ENCODE data around the gene BMPR1A.
"Not testable (repeated sequence)": the region's sequence is repeated elsewhere in the genome, so short reads cannot be mapped to it uniquely, and the experiment has no call there.

Gene BMPR1A

GRCh38 chr10:86936661-86937501 is 180.5 kb downstream of the BMPR1A start:
- Histone ChIP-seq H3K4me2 (no peak overlapping the region), H4K20me1 (no peaks in the 10 kb centered on the region), H3K27me3 (no peaks in the 10 kb centered on the region), H3K36me3 (no peaks in the 10 kb centered on the region), H3K27ac (no peak overlapping the region), H3K9ac (no peak overlapping the region), H3K4me1 (0 out of 20 replicates have a peak, but pooled peaks cover 0 to 3% (median 0%) of the 10 kb centered on the region in 10 experiments), H3K9me3 (replicated peaks in 1 of 11) (0 out of 22 replicates have a peak, but pooled peaks cover 0 to 9% (median 0%) of the 10 kb centered on the region in 11 experiments), H3K4me3 (no peak overlapping the region)
- TF ChIP-seq Cebpa-rat (IDR thresholded peaks at IDR 0.05), result no peak

DNA sequence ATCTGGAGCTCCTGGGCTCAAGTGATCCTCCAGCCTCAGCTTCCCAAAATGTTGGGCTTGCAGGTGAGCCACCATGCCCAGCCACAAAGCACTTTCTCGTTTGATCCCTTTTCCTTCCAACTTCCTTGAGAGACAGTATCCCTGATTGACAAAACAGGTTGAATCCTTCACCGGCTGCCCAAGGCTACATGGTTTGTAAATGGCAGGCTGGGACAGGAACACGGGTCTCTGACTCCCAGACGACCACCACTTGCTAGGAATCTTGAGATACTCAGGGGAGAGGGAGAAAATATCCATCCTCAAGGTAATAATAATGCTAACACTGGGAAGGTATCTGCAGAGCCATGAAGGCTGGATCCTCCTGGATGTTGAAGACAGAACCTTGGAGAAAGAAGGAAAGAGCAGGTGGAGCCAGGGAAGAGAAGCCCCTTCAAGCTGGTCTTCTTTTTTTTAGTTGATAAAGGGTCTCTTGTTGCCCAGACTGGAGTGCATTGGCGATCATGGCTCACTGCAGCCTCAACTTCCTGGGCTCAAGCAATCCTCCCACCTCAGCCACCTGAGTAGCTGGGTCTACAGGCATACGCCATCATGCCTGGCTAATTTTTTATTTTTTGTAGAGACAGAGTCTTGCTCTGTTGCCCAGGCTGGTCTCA is 181.2 kb downstream of the BMPR1A start:
- H3K27ac ChIP-seq, result no peak overlapping the region
- no peak overlapping the region for H3K4me2 ChIP-seq
- no peaks in the 10 kb centered on the region for H3K27me3 ChIP-seq
- 0 out of 20 replicates have a peak, but pooled peaks cover 0 to 3% (median 0%) of the 10 kb centered on the region in 10 experiments for H3K4me1 ChIP-seq
- H3K9ac ChIP-seq, result no peak overlapping the region
- no peak overlapping the region for H3K4me3 ChIP-seq
- peaks cover 0 to 9% (median 0%) of the 10 kb centered on the region in 11 experiments; a peak in 1 of 22 replicates for H3K9me3 ChIP-seq (replicated peaks in 1 of 11)
- H4K20me1 ChIP-seq, result no peaks in the 10 kb centered on the region
- no peaks in the 10 kb centered on the region for H3K36me3 ChIP-seq
- no peak for TF ChIP-seq Cebpa-rat (IDR thresholded peaks at IDR 0.05)

DNA sequence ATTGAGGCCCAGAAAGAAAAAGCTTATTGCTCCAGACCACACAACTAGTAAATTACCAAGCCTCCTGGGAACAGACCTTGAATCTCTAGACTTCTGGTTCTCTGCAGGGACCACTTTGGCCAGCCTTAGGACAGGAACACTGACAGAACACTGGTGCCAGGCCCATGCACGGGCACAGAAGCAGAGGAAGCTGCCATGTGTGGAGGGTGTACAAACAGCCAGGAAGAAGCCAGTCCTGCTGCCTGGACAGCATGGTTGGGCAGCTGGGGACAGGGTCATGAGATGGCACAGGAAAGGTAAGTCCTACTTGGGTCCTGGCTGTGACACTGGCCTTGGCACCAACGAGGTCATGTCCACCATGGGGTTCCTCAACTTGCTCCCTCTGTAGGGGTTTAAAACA is 181.8 kb downstream of the BMPR1A start:
- no peak for TF ChIP-seq Cebpa-rat (IDR thresholded peaks at IDR 0.05)
- H3K4me1 ChIP-seq, result 0 out of 20 replicates have a peak, but pooled peaks cover 0 to 3% (median 0%) of the 10 kb centered on the region in 10 experiments
- no peak overlapping the region for H3K9ac ChIP-seq
- H3K27me3 ChIP-seq, result no peaks in the 10 kb centered on the region
- H3K36me3 ChIP-seq, result no peaks in the 10 kb centered on the region
- peaks cover 0 to 9% (median 0%) of the 10 kb centered on the region in 11 experiments; a peak in 1 of 22 replicates for H3K9me3 ChIP-seq (replicated peaks in 1 of 11)
- H4K20me1 ChIP-seq, result no peaks in the 10 kb centered on the region
- no peak overlapping the region for H3K27ac ChIP-seq
- no peak overlapping the region for H3K4me3 ChIP-seq
- no peak overlapping the region for H3K4me2 ChIP-seq

- not testable (repeated sequence) for H3K27me3 ChIP-seq; H3K9ac ChIP-seq; H3K4me1 ChIP-seq; H3K36me3 ChIP-seq; H3K4me2 ChIP-seq; H3K9me3 ChIP-seq (replicated peaks in 1 of 11); H4K20me1 ChIP-seq; H3K27ac ChIP-seq; H3K4me3 ChIP-seq
Observed at GRCh38 chr10:86940076-86940475, 183.7 kb downstream of the BMPR1A start.

DNA sequence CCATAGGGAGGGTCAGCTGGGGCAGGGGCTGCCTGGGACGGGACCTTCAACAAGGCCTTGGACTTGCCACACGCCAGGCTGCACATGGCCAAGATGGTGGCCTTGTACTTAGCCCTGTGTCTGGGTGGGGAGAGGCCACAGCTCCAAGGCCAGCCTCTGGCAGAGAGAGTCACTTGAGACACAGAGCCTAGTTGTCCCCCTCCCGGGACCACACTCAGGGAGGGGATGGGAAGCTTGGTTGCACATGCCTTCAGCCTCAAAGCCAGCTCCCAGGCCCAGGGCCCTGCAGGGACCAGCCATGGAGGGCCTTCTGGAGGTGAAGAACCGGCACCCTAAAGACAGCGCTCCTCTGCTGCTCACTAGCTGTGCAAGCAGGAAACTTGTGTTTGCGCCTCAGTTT is 184.3 kb downstream of the BMPR1A start:
- H3K27ac ChIP-seq, result no peak overlapping the region
- no peak overlapping the region for H3K9ac ChIP-seq

GRCh38 chr10:86941426-86941825 is 185.0 kb downstream of the BMPR1A start:
- Histone ChIP-seq H4K20me1 (no peaks in the 10 kb centered on the region), H3K4me1 (0 out of 20 replicates have a peak, but pooled peaks cover 0 to under 1% (median 0%) of the 10 kb centered on the region in 10 experiments), H3K9me3 (replicated peaks in 1 of 11) (peaks cover 0 to 6% (median 0%) of the 10 kb centered on the region in 11 experiments; a peak in 1 of 22 replicates), H3K4me2 (no peak overlapping the region), H3K4me3 (no peak overlapping the region), H3K27ac (no peak overlapping the region), H3K36me3 (no peaks in the 10 kb centered on the region), H3K9ac (no peak overlapping the region), H3K27me3 (no peaks in the 10 kb centered on the region)
- no peak for TF ChIP-seq Cebpa-rat (IDR thresholded peaks at IDR 0.05)

More for the DNA sequence above, 184.3 kb downstream of the BMPR1A start:
- no peak for TF ChIP-seq Cebpa-rat (IDR thresholded peaks at IDR 0.05)
- no peak overlapping the region for H3K4me3 ChIP-seq
- peaks cover 0 to 6% (median 0%) of the 10 kb centered on the region in 11 experiments; a peak in 1 of 22 replicates for H3K9me3 ChIP-seq (replicated peaks in 1 of 11)
- H3K4me2 ChIP-seq, result no peak overlapping the region
- no peaks in the 10 kb centered on the region for H3K27me3 ChIP-seq
- 0 out of 20 replicates have a peak, but pooled peaks cover 0 to 3% (median 0%) of the 10 kb centered on the region in 10 experiments for H3K4me1 ChIP-seq
- no peaks in the 10 kb centered on the region for H4K20me1 ChIP-seq
- H3K36me3 ChIP-seq, result no peaks in the 10 kb centered on the region

DNA sequence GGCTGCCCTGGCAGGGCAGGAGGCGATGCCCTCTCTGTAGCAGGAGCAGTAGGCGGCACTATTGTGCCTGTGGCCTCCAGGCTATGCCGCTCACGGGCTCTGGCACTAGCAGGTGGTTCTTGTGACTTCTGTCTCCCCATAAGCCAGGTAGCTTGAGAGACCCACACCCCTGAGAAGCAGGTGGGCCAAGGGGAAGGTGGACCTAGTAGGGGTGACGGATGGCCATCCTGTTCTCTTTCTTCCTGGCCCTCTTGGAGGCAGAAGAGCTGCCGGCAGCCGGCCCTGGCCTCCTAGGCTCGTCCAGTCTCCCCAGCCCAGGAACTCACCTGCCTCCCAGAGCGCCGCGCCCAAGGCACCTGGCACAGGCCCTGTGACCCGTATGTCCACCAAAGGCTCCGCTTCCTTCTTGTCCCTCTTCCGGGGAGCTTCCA is 185.6 kb downstream of the BMPR1A start:
- Histone ChIP-seq H3K36me3 (no peaks in the 10 kb centered on the region), H3K27ac (no peak overlapping the region), H3K9me3 (replicated peaks in 1 of 11) (peaks cover 0 to 6% (median 0%) of the 10 kb centered on the region in 11 experiments; a peak in 1 of 22 replicates), H3K4me3 (no peak overlapping the region), H3K4me2 (no peak overlapping the region), H3K27me3 (no peaks in the 10 kb centered on the region), H3K9ac (no peak overlapping the region), H3K4me1 (no peaks in the 10 kb centered on the region), H4K20me1 (no peaks in the 10 kb centered on the region)
- TF ChIP-seq Cebpa-rat (IDR thresholded peaks at IDR 0.05), result no peak

DNA sequence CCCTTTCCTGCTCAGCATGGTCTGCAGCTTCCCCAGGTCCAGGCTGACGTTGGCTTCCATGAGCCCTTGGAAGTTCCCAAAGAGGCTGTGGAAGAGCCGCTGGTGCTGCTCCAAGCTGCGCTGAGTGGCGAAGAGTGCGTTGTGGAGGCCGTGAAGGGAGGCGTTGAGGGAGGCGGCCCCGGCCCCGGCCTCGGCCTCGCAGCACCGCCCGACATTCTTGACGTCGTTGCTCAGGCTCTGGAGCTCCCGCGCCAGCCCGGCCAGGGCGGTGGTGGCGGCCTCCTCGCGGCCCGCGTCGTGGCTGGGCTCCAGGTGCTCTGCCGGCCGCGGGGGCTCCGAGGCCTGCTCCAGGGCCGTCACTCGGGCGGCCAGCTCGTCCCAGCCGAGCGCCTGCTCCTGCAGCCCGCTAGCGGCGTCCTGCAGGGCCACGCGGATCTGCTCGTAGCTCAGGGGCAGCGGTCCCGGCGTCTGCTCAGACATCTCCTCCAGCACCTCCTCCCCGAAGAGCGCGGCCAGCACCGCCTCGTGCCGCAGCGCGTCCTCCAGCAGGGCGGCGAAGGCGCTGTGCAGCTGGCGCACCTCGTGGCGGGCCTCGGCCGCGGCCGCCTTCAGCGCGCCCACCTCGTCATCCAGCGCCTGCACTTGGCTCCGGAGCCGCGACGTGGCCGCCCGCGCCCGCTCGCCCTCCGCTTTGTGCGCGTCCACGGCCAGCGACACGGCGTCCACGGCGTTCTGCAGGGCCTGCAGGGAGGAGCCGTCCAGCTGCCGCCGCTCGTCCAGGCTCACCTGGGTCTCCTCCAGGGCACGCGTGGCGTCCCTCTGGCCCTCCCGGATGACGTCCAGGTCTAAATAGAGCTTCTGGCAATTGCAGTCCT is 186.3 kb downstream of the BMPR1A start:
- Histone ChIP-seq H3K9me3 (replicated peaks in 1 of 11) (peaks cover 0 to 6% (median 0%) of the 10 kb centered on the region in 11 experiments; a peak in 1 of 22 replicates), H3K4me2 (no peak overlapping the region), H4K20me1 (no peaks in the 10 kb centered on the region), H3K36me3 (no peaks in the 10 kb centered on the region), H3K4me1 (no peaks in the 10 kb centered on the region), H3K27ac (no peak overlapping the region), H3K27me3 (no peaks in the 10 kb centered on the region), H3K4me3 (no peak overlapping the region), H3K9ac (no peak overlapping the region)
- TF ChIP-seq Cebpa-rat (IDR thresholded peaks at IDR 0.05), result no peak
